GM21723 (cell line): ENCODE results near the gene MYOM1.

Source experiments
- ATAC-seq: cut with Tn5 transposase; IDR thresholded peaks from one replicate; pipeline ENCODE4 v1.9.1; 2021; ENCODE audit warnings: mild to moderate bottlenecking, moderate library complexity; ENCODE audit not compliant: unreplicated experiment

MYOM1 gene

GRCh38 chr18:3190610-3191009 lies 29.2 kb downstream of the MYOM1 start:
- ATAC-seq: no peak

GRCh38 chr18:3189884-3190283 lies 29.9 kb downstream of the MYOM1 start:
- no peak for ATAC-seq

GRCh38 chr18:3186678-3187658 lies 32.8 kb downstream of the MYOM1 start:
- no peak for ATAC-seq

GRCh38 chr18:3184275-3184963 lies 35.3 kb downstream of the MYOM1 start:
- ATAC-seq: no peak

- ATAC-seq: no peak
Measured at GRCh38 chr18:3183103-3183717, 36.6 kb downstream of the MYOM1 start.

GRCh38 chr18:3180325-3180724 lies 39.4 kb downstream of the MYOM1 start:
- no peak for ATAC-seq

GRCh38 chr18:3179430-3180089 lies 40.2 kb downstream of the MYOM1 start:
- peak; percentile 54 for ATAC-seq

GRCh38 chr18:3177902-3178687 lies 41.7 kb downstream of the MYOM1 start:
- ATAC-seq: peak; percentile 84

GRCh38 chr18:3175195-3175758 lies 44.5 kb downstream of the MYOM1 start:
- ATAC-seq: no peak

GRCh38 chr18:3172097-3172496 lies 47.7 kb downstream of the MYOM1 start:
- no peak for ATAC-seq

GRCh38 chr18:3171631-3172030 lies 48.1 kb downstream of the MYOM1 start:
- no peak for ATAC-seq

- no peak for ATAC-seq
Measured at GRCh38 chr18:3170441-3171161, 49.2 kb downstream of the MYOM1 start.

GRCh38 chr18:3164381-3164780 lies 55.4 kb downstream of the MYOM1 start:
- ATAC-seq: no peak

GRCh38 chr18:3163968-3164367 lies 55.8 kb downstream of the MYOM1 start:
- ATAC-seq: no peak

GRCh38 chr18:3162181-3162580 lies 57.6 kb downstream of the MYOM1 start:
- ATAC-seq: no peak

- no peak for ATAC-seq
Measured at GRCh38 chr18:3159830-3160229, 59.9 kb downstream of the MYOM1 start.

- ATAC-seq: no peak
Measured at GRCh38 chr18:3157606-3158005, 62.2 kb downstream of the MYOM1 start.

- no peak for ATAC-seq
Measured at GRCh38 chr18:3157086-3157485, 62.7 kb downstream of the MYOM1 start.

- ATAC-seq: no peak
Measured at GRCh38 chr18:3156325-3156640, 63.5 kb downstream of the MYOM1 start.
